RWPE2 (cell line): Measurements from ENCODE around the gene NOSTRIN.

ENCODE experiments used
- ATAC-seq: fragments of 200-7000 bp; cut with Tn5 transposase; 3 replicates; pipeline ENCODE4 v1.9.1; 2021; ENCODE audit warnings: low read depth
- DNase-seq: peaks from one replicate; pipeline ENCODE4 v3.0.0-alpha.2; 2020; ENCODE audit warnings: low spot score
- H3K27ac ChIP-seq: fragments of 450-650 bp; 2 replicates; pipeline ENCODE4 v1.5.1; 2017; ENCODE audit warnings: mild to moderate bottlenecking; ENCODE audit not compliant: poor library complexity, severe bottlenecking
- H3K27me3 ChIP-seq: fragments of 250-450 bp; sonication (Bioruptor Pico); 2 replicates; pipeline ENCODE4 v1.5.1; 2021; ENCODE audit warnings: mild to moderate bottlenecking, moderate library complexity; ENCODE audit not compliant: insufficient read depth, poor library complexity, severe bottlenecking
- H3K36me3 ChIP-seq: fragments of 250-450 bp; sonication (Bioruptor Pico); 2 replicates; pipeline ENCODE4 v1.5.1; 2020; ENCODE audit warnings: low read depth, mild to moderate bottlenecking, moderate library complexity
- H3K4me1 ChIP-seq: fragments of 250-450 bp; sonication (Bioruptor Pico); 2 replicates; pipeline ENCODE4 v1.5.1; 2021; ENCODE audit warnings: mild to moderate bottlenecking, moderate library complexity; ENCODE audit not compliant: insufficient read depth, poor library complexity, severe bottlenecking
- H3K4me3 ChIP-seq: fragments of 250-450 bp; sonication (Bioruptor Pico); 2 replicates; pipeline ENCODE4 v1.5.1; 2021; ENCODE audit warnings: mild to moderate bottlenecking, moderate library complexity; ENCODE audit not compliant: severe bottlenecking
- H3K9me3 ChIP-seq: fragments of 250-450 bp; sonication (Bioruptor Pico); 2 replicates; pipeline ENCODE4 v1.5.1; 2021; ENCODE audit warnings: mild to moderate bottlenecking, moderate library complexity; ENCODE audit not compliant: severe bottlenecking
- TF ChIP-seq, protein P1 (sequence below): fragments of 450-650 bp; IDR thresholded peaks from one replicate; pipeline ENCODE4 v1.5.1; 2017; ENCODE audit warnings: mild to moderate bottlenecking, moderate library complexity; ENCODE audit not compliant: poor library complexity, severe bottlenecking

Gene NOSTRIN

GRCh38 chr2:168810235-168810634 lies 7.8 kb downstream of the NOSTRIN start:
- Histone ChIP-seq H3K27me3 (no peaks in the 10 kb centered on the region), H3K9me3 (no peaks in the 10 kb centered on the region), H3K4me3 (no peak overlapping the region), H3K4me1 (no peaks in the 10 kb centered on the region), H3K27ac (no peak overlapping the region), H3K36me3 (no peaks in the 10 kb centered on the region)
- TF ChIP-seq, protein P1, sequence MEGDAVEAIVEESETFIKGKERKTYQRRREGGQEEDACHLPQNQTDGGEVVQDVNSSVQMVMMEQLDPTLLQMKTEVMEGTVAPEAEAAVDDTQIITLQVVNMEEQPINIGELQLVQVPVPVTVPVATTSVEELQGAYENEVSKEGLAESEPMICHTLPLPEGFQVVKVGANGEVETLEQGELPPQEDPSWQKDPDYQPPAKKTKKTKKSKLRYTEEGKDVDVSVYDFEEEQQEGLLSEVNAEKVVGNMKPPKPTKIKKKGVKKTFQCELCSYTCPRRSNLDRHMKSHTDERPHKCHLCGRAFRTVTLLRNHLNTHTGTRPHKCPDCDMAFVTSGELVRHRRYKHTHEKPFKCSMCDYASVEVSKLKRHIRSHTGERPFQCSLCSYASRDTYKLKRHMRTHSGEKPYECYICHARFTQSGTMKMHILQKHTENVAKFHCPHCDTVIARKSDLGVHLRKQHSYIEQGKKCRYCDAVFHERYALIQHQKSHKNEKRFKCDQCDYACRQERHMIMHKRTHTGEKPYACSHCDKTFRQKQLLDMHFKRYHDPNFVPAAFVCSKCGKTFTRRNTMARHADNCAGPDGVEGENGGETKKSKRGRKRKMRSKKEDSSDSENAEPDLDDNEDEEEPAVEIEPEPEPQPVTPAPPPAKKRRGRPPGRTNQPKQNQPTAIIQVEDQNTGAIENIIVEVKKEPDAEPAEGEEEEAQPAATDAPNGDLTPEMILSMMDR = no peak
- DNase-seq (no peak), ATAC-seq (no peak)

DNA sequence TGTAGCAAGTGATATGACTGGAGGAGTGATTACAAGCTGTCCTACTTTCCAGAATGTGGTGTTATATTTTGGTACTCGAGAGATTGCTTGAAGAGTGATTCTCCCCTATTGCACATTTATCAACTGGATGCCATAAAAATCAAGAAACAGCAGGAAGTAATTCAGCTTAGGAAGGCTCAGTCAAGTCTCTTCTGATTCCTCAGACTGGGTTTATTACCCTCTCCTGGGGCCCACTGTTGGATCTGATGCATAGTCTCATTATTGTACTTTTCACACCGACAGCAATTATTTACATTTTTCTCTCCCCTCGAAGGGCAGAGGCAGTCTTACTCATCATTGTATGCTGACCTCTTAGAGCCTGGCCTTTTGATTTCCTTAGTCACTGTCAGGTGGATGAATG lies 9.3 kb downstream of the NOSTRIN start:
- no peak for ATAC-seq

DNA sequence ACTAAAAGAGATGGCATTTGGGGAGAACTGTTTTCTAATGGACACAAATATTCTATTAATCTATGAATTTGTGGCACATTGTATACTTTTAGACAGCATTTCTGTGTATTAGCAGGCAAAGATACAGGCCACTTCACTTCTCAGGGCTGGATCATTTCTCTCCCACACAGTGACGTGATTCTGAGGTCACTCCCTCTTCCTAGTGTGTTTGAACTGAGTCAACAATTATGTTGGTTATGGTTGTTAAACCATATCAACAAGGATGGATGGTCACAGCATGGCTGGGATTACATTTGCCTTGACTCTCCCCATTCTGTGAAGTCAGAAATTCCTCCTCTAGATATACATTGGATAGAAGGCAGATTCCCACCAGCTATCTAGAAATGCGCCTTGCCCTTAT lies 11.6 kb downstream of the NOSTRIN start:
- TF ChIP-seq, protein P1 = no peak
- Histone ChIP-seq H3K4me1 (no peaks in the 10 kb centered on the region), H3K9me3 (no peaks in the 10 kb centered on the region), H3K4me3 (no peak overlapping the region), H3K36me3 (no peaks in the 10 kb centered on the region), H3K27me3 (no peaks in the 10 kb centered on the region), H3K27ac (no peak overlapping the region)
- no peak for ATAC-seq
- DNase-seq = no peak

More for the DNA sequence above, 9.3 kb downstream of the NOSTRIN start:
- H3K27ac ChIP-seq = no peak overlapping the region
- no peak overlapping the region for H3K4me3 ChIP-seq
- no peaks in the 10 kb centered on the region for H3K36me3 ChIP-seq
- TF ChIP-seq, protein P1 = no peak
- H3K4me1 ChIP-seq = no peaks in the 10 kb centered on the region
- no peaks in the 10 kb centered on the region for H3K27me3 ChIP-seq
- no peak for DNase-seq
- no peaks in the 10 kb centered on the region for H3K9me3 ChIP-seq

GRCh38 chr2:168814939-168815907 lies 12.8 kb downstream of the NOSTRIN start:
- no peaks in the 10 kb centered on the region for H3K36me3 ChIP-seq
- no peaks in the 10 kb centered on the region for H3K4me1 ChIP-seq
- no peak for ATAC-seq
- H3K4me3 ChIP-seq = no peak overlapping the region
- no peaks in the 10 kb centered on the region for H3K27me3 ChIP-seq
- TF ChIP-seq, protein P1 = no peak
- DNase-seq = no peak
- no peak overlapping the region for H3K27ac ChIP-seq
- H3K9me3 ChIP-seq = no peaks in the 10 kb centered on the region

GRCh38 chr2:168816369-168816768 lies 13.9 kb downstream of the NOSTRIN start:
- Histone ChIP-seq H3K9me3 (no peaks in the 10 kb centered on the region), H3K4me3 (no peak overlapping the region), H3K27me3 (no peaks in the 10 kb centered on the region), H3K4me1 (no peaks in the 10 kb centered on the region), H3K36me3 (no peaks in the 10 kb centered on the region), H3K27ac (no peak overlapping the region)
- ATAC-seq (peak; percentile 91), DNase-seq (no peak)
- TF ChIP-seq, protein P1 = no peak
